ENCODE data around the gene LAMTOR1. TPM values are rescaled to one million over a fixed set of nuclear protein-coding genes. Genes with fewer than 3 reads are reported as not detected.

Gene LAMTOR1
- total RNA-seq, 1 donor from 2014 or later, result 96.0 TPM

GRCh38 chr11:72067676-72068075 is 35.4 kb downstream of the LAMTOR1 start:
- intact Hi-C loops (cut with DNase I), result no loop called here
- DNase-seq (no peak), ATAC-seq (no peak)
- Histone ChIP-seq H3K4me1 (peaks cover 65% of the 10 kb centered on the region), H3K9me3 (no peaks in the 10 kb centered on the region), H3K27me3 (ENCODE audit: low read depth) (no peaks in the 10 kb centered on the region), H3K36me3 (peaks cover 11% of the 10 kb centered on the region), H3K27ac (peak overlapping the region; percentile 82), H3K4me3 (no peak overlapping the region)
- no peak for TF ChIP-seq CTCF (IDR thresholded peaks at IDR 0.05)

GRCh38 chr11:72067266-72067665 is 35.8 kb downstream of the LAMTOR1 start:
- Histone ChIP-seq H3K9me3 (no peaks in the 10 kb centered on the region), H3K27ac (peak overlapping the region; percentile 55), H3K36me3 (peaks cover 15% of the 10 kb centered on the region), H3K4me1 (peaks cover 61% of the 10 kb centered on the region), H3K27me3 (ENCODE audit: low read depth) (no peaks in the 10 kb centered on the region), H3K4me3 (no peak overlapping the region)
- no peak for TF ChIP-seq CTCF (IDR thresholded peaks at IDR 0.05)
- ATAC-seq, result no peak
- intact Hi-C loops (cut with DNase I), result no loop called here
- DNase-seq, result no peak

- peaks cover 56% of the 10 kb centered on the region for H3K4me1 ChIP-seq
- no peak for TF ChIP-seq CTCF (IDR thresholded peaks at IDR 0.05)
- no peaks in the 10 kb centered on the region for H3K9me3 ChIP-seq
- DNase-seq (no peak), ATAC-seq (no peak)
- no peak overlapping the region for H3K4me3 ChIP-seq
- H3K27me3 ChIP-seq (ENCODE audit: low read depth), result no peaks in the 10 kb centered on the region
- H3K36me3 ChIP-seq, result peaks cover 19% of the 10 kb centered on the region
- H3K27ac ChIP-seq, result peak overlapping the region; percentile 55
- intact Hi-C loops (cut with DNase I), result no loop called here
Observed at GRCh38 chr11:72066855-72067254, 36.2 kb downstream of the LAMTOR1 start.

GRCh38 chr11:72061739-72062396 is 41.2 kb downstream of the LAMTOR1 start:
- no peaks in the 10 kb centered on the region for H3K27me3 ChIP-seq (ENCODE audit: low read depth)
- no peaks in the 10 kb centered on the region for H3K9me3 ChIP-seq
- H3K4me1 ChIP-seq, result peaks cover 9% of the 10 kb centered on the region
- no peak for TF ChIP-seq CTCF (IDR thresholded peaks at IDR 0.05)
- intact Hi-C loops (cut with DNase I), result no loop called here
- no peak for ATAC-seq
- H3K36me3 ChIP-seq, result peaks cover 13% of the 10 kb centered on the region
- H3K4me3 ChIP-seq, result no peak overlapping the region
- DNase-seq, result no peak
- H3K27ac ChIP-seq, result no peak overlapping the region

GRCh38 chr11:72058416-72059034 is 44.6 kb downstream of the LAMTOR1 start:
- no peak overlapping the region for H3K27ac ChIP-seq
- no peaks in the 10 kb centered on the region for H3K9me3 ChIP-seq
- H3K36me3 ChIP-seq, result peaks cover 9% of the 10 kb centered on the region
- H3K4me1 ChIP-seq, result no peaks in the 10 kb centered on the region
- TF ChIP-seq CTCF (IDR thresholded peaks at IDR 0.05), result no peak
- no peaks in the 10 kb centered on the region for H3K27me3 ChIP-seq (ENCODE audit: low read depth)
- no peak for ATAC-seq
- intact Hi-C loops (cut with DNase I), result no loop called here
- no peak overlapping the region for H3K4me3 ChIP-seq
- DNase-seq, result no peak
